PC-9 (cell line): ENCODE measurements around the gene SLC8A2.
"Not testable (repeated sequence)": the region's sequence is repeated elsewhere in the genome, so short reads cannot be mapped to it uniquely, and the experiment has no call there.

ENCODE experiments used
- EZH2 ChIP-seq: fragments of 200-600 bp; sonication (generic); IDR thresholded peaks from 2 replicates; pipeline ENCODE4 v1.8.0; 2017; ENCODE audit warnings: antibody characterized with exemption, low read depth
- TF ChIP-seq, protein P1 (sequence below): fragments of 200-600 bp; sonication (generic); conservative IDR thresholded peaks from 2 replicates; pipeline ENCODE4 v1.6.1; 2017; ENCODE audit warnings: mixed run types, antibody characterized with exemption, mild to moderate bottlenecking, moderate library complexity

DNA sequence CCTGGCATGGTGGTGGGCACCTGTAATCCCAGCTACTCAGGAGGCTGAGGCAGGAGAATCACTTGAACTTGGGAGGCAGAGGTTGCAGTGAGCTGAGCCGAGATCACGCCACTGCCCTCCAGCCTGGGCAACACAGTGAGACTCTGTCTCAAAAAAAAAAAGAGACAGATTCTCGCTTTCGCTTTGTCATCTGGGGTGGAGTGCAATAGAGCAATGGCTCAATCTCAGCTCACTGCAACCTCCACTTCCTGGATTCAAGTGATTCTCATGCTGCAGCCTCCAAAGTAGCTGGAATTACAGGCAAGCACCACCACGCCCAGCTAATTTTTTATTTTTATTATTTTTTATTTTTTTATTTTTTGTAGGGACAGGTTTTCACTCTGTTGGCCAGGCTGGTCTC lies 83.0 kb downstream of the SLC8A2 start:
- TF ChIP-seq, protein P1, sequence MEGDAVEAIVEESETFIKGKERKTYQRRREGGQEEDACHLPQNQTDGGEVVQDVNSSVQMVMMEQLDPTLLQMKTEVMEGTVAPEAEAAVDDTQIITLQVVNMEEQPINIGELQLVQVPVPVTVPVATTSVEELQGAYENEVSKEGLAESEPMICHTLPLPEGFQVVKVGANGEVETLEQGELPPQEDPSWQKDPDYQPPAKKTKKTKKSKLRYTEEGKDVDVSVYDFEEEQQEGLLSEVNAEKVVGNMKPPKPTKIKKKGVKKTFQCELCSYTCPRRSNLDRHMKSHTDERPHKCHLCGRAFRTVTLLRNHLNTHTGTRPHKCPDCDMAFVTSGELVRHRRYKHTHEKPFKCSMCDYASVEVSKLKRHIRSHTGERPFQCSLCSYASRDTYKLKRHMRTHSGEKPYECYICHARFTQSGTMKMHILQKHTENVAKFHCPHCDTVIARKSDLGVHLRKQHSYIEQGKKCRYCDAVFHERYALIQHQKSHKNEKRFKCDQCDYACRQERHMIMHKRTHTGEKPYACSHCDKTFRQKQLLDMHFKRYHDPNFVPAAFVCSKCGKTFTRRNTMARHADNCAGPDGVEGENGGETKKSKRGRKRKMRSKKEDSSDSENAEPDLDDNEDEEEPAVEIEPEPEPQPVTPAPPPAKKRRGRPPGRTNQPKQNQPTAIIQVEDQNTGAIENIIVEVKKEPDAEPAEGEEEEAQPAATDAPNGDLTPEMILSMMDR, result not testable (repeated sequence)
- not testable (repeated sequence) for TF ChIP-seq EZH2
